HG02763 (cell line): ENCODE results near the gene RAD54L.
A peak's percentile ranks its signal among the peaks of the same experiment; 100 is the strongest.
"Not testable (repeated sequence)": the region's sequence is repeated elsewhere in the genome, so short reads cannot be mapped to it uniquely, and the experiment has no call there.

ENCODE experiments used
- ATAC-seq: cut with Tn5 transposase; IDR thresholded peaks from one replicate; pipeline ENCODE4 v1.9.1; 2021; ENCODE audit warnings: mild to moderate bottlenecking, moderate library complexity; ENCODE audit not compliant: unreplicated experiment

RAD54L gene

DNA sequence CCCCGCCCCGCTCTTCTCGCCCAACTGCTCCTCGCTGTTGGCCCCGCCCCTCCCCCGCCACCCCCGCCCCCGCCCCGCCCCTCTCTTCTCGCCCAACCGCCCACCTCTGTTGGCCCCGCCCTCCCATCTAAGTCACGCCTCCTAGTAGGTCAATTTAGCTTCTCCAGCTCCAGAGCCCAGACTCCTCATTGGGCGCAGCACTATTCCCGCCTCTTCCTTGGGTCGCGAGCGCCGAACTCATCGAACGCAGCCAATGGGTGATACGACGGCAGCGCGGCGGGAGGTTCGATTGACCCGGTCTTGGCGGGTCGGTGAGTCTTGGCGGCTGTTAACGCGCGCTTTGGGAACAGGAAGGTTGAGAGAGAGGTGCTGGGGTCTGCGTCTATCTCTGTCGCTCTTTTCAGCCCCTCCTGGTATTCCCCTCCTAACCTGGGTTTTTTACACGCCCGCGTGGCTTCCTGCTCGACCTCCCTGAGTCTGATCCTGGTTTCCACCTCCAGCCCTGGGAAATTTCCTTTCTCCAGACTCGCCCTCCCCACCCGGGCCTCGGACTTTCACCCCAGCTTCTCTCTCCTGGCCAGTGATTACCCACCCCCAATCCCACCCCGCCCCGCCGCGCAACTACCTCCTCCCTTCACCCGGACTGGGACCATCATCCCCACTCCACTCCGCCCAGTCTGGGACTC is at the start of gene RAD54L:
Gene RAD54L, plus strand, starts transcription at position 328 of the 686 bp plus-strand sequence. CDS start 643 bp downstream, outside the sequence.
- peak; percentile 90 for ATAC-seq

DNA sequence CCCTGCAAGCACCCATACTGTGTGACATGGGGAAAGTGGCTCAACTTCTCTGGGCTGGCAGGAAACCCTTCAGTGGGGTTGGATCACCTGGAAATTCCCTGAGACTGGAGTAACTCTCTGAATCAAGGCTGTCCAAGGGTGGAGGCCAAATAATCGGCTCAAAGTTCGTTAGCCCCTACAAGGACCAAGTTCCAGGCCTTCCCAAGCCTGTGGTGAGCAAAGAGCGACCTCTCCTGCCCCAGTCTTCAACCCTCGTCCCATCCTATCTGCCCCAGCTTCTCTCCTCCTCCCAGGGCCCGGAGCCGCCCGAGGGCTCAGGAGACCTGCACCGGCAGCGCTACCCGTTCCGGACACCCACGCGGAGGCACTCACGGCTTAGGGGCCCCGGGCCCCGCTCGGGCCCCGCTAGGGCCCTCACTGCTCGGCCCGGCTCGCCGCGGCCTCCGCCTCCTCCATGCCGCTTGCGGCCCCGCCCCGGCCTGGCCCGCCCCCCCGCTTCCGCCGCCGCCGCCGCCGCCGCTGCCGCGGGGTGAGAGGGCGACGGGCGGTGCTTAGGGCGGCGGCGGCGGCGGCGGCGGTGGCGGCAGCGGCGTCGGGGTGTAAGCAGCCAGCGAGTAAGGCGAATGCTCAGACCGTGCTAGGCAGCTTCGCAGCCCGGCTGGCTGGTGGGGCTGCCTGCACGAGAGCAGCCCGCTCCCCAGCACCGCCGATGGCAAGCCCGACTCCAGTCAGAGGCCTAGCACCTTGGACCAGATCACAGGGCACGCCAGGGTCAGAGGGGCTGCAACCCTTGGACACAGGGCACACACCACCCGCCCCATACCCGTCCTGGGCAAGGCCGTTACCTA is 49.4 kb upstream of the RAD54L start, which contains the start of gene POMGNT1:
Gene POMGNT1, minus strand, starts transcription at position 471 of the 848 bp plus-strand sequence. CDS start 613 bp downstream, outside the sequence.
- peak; percentile 85 for ATAC-seq

DNA sequence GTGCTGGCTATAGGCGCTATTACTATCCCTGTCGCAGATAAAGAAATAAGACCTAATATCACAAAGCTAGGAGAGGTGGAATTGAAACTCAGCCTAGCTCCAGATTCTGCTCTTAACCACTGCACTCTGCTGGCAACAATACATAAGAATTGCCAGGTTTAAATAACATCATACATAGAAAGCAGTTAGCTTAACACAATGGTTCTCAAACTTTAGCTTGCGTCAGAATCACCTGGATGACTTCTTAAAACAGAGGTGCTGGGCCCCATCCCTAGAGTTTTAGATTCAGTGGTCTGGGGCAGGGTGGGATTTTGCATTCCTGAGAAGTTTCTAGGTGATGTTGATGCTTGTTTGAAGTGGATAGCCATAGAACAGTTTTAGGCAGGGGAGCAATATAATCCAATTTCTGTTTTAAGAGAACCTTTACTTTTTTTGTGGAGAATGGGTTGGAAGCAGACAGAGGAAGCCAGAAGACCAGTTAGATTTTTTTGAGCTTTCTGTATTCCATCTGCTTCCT is 48.3 kb upstream of the RAD54L start:
- no peak for ATAC-seq

DNA sequence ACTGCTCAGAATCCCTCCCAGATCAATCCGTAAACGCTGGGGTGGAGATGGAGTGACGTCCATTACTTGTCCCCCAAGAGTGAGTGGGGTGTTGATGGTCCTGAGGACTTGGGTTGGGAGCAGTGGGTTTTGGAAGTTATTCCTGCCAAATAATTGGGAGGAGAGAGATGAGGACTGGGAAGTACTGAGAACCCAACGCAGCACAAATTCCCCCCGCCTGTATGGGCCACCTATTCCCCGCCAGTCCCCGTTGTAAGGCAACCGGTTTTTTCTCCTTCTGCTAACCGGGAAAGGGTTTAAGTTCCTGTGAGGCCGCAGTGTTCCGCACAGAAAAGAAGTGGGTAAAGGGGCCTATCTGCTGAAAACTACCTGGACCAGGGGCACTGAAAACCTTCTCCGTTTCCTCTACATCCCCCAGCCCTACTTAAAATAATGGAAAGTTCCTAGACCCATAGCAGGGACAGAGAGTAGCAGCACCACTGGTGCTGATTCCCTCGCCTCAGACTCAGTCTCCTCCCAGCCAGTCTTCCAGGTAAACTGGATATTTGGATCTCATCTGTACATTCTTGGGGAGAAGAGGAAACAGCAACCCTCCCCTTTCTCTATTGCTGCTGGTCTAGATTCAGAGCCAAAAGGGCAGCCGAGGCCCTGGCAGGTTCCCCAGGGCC is 43.7 kb upstream of the RAD54L start:
- ATAC-seq, result no peak

DNA sequence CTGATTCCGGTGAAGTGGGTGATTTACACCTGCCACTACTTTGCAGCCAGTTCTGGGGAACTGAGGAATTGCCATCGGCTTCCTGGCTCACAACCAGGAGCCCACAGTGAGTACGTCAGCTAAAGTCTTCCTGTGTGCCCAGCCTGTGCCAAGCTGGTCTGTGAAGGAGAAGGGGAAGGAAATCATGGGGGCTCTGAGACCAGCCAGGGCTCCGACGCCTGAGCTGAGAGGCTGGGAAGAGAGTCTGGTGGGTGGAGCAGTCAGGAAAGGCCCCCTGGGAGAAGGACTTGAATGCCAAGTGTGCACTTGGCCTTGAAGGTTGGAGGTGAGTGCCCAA is 43.2 kb upstream of the RAD54L start:
- ATAC-seq, result no peak

DNA sequence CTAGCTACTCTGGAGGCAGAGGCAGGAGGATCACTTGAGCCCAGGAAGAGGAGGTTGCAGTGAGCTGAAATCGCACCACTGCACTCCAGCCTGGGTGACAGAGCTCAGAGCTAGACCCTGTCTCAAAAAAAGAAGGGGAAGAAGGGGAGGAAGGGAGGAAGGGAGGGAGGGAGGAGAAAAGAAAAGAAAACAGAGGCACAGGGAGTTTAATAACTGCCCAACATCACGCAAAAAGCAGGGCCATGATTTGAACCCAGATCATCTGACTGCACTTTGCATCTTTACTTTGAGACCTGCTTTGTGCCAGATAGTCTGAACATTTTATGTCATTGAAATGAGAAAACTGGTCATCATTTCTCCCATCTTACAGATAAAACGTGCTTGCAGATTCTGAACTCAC is 42.4 kb upstream of the RAD54L start:
- no peak for ATAC-seq

DNA sequence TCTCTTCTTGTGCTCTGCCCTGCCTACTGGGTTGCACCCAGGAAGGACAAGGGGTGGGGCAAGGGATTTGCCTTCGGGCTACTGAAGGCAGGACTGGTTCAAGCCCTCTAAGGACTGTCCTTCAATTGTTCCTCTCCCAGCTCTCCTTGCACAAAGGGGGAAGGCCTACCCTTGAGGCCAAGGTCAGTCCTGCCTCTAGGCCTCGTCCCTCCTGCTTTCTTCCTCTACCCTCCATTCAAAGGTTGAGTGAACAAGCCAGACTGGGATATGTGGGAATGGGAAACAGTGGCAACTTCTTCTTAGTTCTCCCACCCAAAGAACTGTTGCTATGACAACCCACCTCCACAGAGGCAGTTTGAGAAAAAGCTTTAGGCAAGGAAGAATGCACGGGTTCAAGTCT is 41.8 kb upstream of the RAD54L start:
- no peak for ATAC-seq

DNA sequence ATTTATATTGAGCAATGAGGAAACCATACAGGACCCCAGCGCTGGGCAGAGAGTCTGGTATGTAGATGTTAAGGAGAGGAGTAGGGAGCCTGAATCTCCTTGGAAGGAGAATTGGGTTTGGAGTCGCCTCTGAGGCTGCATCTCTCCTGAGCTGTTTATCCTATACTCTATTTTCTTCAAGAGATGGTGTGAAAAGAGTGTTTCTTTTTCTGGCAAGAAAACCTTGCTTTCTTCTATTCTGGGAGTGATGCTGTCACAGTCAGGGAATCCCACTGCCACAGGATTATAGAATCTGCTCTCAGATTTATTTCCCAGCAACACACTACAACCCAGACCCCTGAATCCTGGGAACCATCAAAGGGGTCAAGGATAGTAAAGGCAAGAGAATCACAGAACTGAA is 41.2 kb upstream of the RAD54L start:
- no peak for ATAC-seq

DNA sequence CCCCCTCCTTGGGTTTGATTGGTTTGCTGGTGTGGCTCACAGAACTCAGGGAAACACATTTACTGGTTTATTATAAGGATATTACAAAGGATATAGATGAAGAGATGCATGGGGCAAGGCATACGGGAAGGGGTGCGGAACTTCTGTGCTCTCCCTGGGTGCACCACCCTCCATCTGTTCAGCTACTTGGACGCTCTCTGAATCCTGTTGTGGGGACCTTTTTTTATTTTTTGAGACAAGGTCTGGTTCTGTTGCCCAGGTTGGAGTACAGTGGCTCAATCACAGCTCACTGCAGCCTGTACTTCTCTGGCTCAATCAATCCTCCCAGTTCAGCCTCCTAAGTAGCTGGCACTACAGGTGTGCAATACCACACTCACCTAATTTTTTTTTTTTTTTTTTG is 37.0 kb upstream of the RAD54L start:
- no peak for ATAC-seq

DNA sequence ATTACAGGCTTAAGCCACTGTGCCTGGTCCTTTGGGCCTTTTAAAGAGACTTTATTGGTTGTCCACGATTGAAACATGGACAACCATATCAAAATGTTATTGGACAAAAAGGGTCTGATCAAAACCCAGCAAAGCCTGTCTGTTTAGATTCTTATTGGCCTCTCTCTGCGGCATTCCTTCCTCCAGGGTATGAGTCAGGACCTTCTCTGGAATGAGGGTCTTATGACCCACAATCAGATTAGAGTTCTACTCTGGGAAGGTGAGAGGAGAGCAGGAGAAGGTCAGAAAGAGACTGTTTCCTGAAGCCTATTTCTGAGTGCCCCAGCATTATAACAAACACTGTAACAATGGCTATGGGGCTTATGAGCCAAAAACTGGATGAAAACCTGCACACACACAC is 36.5 kb upstream of the RAD54L start:
- no peak for ATAC-seq

DNA sequence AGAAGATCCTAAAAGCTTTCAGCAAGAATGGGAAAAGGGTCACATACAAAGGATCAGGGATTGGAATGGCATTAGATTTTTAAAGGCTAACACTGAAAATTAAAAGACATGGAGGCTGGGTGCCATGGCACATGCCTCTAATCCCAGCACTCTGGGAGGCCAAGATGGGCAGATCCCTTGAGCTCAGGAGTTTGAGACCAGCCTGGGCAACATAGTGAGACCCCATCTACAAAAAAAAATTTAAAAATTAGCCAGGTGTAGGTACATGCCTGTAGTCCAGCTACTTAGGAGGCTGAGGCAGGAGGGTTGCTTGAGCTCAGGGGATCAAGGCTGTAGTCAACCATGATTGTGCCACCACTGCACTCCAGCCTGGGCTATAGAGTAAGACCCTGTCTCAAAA is 32.1 kb upstream of the RAD54L start:
- ATAC-seq, result no peak

DNA sequence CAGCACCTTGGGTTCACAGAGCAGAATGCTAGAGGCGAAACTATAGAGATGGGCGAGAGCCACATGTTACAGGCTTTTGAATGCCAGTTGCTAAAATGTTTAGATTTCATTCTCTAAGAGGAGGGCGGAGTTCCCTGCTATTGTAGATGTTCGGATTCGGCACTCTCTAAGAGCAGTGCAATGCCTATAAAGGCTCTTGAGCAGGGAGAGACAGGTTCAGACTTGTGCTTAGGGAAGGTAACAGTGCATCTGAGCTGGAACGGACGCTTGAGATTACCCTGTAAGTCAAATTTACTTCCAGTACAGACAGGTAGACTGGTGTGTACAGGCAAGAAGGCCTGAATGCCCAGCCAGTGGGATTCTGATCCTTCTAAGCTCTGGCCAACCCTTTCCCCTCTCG is 29.1 kb upstream of the RAD54L start:
- ATAC-seq, result no peak

DNA sequence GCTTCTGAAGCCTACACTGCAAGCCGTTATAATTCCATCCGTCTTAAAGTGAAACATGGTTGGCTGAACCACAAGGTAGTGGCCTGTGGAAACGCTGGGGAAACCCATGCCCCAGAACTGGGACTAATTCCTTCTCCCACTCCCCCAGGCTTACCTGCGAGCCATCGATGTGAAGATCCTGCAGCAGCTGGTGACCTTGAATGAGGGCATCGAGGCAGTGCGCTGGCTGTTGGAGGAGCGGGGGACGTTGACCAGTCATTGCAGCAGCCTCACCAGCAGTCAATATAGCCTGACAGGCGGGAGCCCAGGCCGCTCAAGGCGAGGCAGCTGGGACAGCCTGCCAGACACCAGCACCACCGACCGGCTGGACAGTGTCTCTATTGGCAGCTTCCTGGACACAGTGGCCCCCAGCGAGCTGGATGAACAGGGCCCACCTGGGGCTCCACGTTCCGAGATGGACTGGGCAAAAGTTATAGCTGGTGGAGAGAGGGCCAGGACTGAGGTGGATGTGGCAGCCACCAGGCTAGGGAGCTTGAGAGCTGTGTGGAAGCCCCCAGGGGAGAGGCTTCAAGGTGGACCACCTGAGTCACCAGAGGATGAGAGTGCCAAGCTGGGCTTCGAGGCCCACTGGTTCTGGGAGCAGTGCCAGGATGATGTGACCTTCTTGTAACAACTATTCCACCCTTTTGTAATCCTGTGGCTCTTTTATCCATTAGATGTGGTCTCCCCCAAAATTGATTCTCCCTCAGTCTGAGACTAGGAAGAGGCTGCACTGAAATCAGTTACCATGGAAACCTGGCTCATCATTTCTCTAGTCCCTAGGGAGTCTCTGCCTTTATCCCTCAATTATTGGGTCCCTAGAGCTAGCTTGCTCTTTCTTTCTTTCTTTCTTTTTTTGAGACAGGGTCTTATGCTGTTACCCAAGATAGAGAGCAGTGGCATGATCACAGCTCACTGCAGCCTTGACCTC is 27.7 kb upstream of the RAD54L start:
- no peak for ATAC-seq

DNA sequence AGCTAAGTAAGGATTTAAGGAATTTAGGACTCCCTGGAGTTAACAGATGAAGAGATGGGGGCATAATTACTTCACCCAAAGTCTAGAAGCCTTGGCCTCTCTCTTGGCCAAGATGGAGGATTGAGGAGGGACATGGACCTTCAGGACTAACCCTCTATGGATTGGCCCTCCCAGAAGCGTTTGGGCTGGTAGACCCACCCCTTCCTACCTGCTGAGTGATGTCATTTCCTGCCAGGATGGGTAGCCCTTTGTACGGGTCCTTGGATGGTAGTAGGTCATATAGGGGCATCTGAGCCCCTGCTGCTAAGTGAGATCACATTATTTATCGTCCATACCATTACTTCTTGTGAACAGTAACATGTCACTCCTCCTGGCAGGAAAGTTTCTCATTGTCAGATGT is 26.8 kb upstream of the RAD54L start:
- ATAC-seq, result no peak

DNA sequence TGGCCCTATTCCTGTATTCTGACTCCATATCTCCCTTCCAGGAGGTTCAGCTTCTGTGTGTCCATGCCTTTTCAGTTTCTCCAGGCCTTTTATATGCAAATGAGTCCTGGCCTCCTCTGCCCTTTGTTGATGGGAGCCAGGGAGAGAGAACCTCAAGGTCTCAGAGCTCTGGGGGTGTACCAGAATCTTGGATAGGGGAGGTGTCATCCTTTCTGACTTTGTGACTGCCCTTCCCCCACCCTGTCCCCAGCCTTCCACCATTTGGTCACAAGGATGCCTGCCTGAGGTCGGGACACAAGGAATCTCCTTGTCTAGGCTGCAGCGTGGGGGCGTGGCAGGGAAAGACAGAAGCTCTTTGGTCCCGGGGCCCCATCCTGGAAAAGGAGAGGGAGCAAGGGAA is 25.8 kb upstream of the RAD54L start:
- no peak for ATAC-seq

DNA sequence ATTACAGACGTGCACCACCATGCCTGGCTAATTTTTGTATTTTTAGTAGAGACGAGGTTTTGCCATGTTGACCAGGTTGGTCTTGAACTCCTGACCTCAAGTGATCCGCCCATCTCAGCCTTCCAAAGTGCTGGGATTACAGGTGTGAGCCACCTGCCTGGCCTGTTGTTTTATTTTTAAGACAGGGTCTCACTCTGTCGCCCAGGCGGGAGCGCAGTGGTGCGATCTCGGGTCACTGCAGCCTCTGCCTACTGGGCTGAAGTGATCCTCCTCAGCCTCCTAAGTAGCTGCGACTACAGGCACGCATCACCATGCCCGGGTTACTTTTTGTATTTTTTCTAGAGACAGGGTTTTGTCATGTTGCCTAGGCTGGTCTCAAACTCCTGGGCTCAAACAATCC is 24.5 kb upstream of the RAD54L start:
- not testable (repeated sequence) for ATAC-seq

DNA sequence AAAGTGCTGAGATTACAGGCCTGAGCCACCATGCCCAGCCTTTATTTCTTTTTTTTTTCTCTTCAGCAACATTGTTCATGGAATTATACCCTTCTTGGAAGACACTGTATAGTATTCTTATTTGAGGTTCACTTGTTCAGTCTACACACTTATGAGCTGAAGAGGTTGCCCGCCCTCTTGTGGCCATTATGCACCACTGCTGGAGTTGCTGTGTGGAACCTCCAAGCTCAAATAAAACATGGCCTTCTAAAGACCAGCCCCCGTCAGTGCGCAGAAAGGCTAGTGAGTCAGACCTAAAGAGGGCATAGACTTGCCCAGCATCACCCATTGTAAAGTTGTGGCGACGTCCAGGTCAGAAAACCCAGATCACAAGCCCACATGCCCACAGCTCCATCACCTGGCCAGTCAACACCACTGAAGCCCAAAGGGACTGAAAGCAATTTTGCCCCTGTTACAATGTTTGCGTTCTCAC is 24.1 kb upstream of the RAD54L start:
- ATAC-seq, result peak; percentile 44

DNA sequence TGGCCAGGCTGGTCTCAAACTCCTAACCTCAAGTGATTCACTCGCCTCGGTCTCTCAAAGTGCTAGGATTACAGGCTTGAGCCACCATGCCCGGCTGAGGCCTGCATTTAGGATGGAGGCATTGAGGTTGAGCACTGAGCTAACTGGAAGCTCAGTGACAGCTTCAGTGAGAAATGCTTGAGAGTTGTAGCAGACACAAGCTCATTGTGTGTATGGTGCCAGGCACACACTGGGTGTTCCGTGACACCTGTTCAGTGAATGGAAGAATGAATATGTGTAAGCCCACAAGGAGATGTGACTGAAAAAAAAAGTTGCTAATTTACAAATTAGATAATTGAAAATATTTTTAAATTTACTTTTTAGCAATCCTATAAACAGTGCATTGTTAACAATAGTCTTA is 22.6 kb upstream of the RAD54L start:
- ATAC-seq, result no peak

DNA sequence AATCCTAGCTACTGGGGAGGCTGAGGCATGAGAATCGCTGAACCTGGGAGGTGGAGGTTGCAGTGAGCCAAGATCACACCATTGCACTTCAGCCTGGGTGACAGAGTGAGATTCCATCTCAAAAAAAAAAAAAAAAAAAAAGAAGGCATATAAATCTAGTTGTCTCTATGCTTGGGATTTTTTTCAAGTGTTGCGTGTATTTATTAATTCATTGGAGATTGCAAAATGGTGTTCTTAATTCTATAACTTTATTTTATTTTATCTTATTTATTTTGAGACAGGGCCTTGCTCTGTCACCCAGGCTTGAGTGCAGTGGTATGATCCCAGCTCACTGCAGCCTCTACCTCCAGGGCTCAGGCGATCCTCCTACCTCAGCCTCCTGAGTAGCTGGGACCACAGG is 16.3 kb upstream of the RAD54L start:
- ATAC-seq, result not testable (repeated sequence)

DNA sequence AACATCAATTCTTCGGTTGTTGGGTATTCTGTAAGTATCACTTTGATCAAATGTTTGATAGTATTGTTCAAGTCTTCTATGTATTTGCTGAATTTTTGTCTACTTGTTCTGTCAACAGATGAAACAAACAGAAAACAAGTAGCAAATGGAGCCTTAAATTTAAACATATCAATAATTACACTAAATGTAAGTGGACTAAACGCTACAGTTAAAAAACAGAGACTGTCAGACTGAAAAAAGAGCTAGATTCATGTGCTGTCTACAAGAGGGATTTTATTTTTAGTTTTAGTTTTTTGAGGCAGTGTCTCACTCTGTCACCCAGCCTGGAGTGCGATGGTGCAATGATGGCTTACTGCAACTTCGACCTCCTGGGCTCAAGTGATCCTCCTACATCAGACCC is 10.7 kb upstream of the RAD54L start:
- no peak for ATAC-seq
